Smooth muscle cell (in vitro differentiated cells): ENCODE results near the gene ZNF462. TPM values are rescaled to one million over a fixed set of nuclear protein-coding genes. Genes with fewer than 3 reads are reported as not detected.
A peak's percentile ranks its signal among the peaks of the same experiment; 100 is the strongest.

Experiments used
- DNase-seq: peaks from one replicate; lab custom pipeline; 2025; ENCODE audit not compliant: unreplicated experiment; lab: John Stamatoyannopoulos, UW
- H2AFZ ChIP-seq: fragments of 200-600 bp; sonication (generic); 2 replicates; pipeline ENCODE4 v1.6.0; 2016; ENCODE audit warnings: antibody characterized with exemption, low read depth, mild to moderate bottlenecking
- H3F3A ChIP-seq: fragments of 200-600 bp; sonication (generic); 2 replicates; pipeline ENCODE4 v1.6.0; 2017; ENCODE audit warnings: antibody characterized with exemption, low read depth
- H3K27ac ChIP-seq: fragments of 200-600 bp; sonication (generic); 2 replicates; pipeline ENCODE4 v1.5.1; 2016; ENCODE audit warnings: low read depth, mild to moderate bottlenecking
- H3K27me3 ChIP-seq: fragments of 200-600 bp; sonication (generic); 2 replicates; pipeline ENCODE4 v1.6.1; 2016; ENCODE audit warnings: low read depth, mild to moderate bottlenecking
- H3K36me3 ChIP-seq: fragments of 200-600 bp; sonication (generic); 2 replicates; pipeline ENCODE4 v1.5.1; 2016; ENCODE audit warnings: low read depth
- H3K4me1 ChIP-seq: fragments of 200-600 bp; sonication (generic); 2 replicates; pipeline ENCODE4 v1.5.1; 2016; ENCODE audit warnings: low read depth
- H3K4me2 ChIP-seq: fragments of 200-600 bp; sonication (generic); 2 replicates; pipeline ENCODE4 v1.6.0; 2016; ENCODE audit warnings: mild to moderate bottlenecking
- H3K4me3 ChIP-seq: fragments of 200-600 bp; sonication (generic); 2 replicates; pipeline ENCODE4 v1.5.1; 2016; ENCODE audit warnings: mild to moderate bottlenecking
- H3K79me2 ChIP-seq: fragments of 200-600 bp; sonication (generic); 2 replicates; pipeline ENCODE4 v1.6.0; 2016; ENCODE audit warnings: low read depth, mild to moderate bottlenecking
- H3K9ac ChIP-seq: fragments of 200-600 bp; sonication (generic); 2 replicates; pipeline ENCODE4 v1.6.0; 2016; ENCODE audit warnings: low read depth
- H3K9me3 ChIP-seq: fragments of 200-600 bp; sonication (generic); replicated peaks from 2 replicates; pipeline ENCODE4 v1.5.1; 2016; ENCODE audit warnings: low read depth
- H4K20me1 ChIP-seq: fragments of 200-600 bp; sonication (generic); 2 replicates; pipeline ENCODE4 v1.6.0; 2016; ENCODE audit warnings: low read depth
- CTCF ChIP-seq: fragments of 200-600 bp; sonication (generic); IDR thresholded peaks from 2 replicates; pipeline ENCODE4 v1.5.1; 2017; ENCODE audit warnings: borderline replicate concordance, mild to moderate bottlenecking, antibody characterized with exemption; ENCODE audit not compliant: insufficient read depth, poor library complexity, severe bottlenecking
- WGBS: methylation state at CpG from one replicate; pipeline ENCODE4 v1.1.7; 2016; ENCODE audit warnings: low lambda C conversion rate; 5-methylcytosine and 5-hydroxymethylcytosine counted together
- polyA plus RNA-seq: library from polyadenylated mRNA; unstranded; fragments of >200 nt; fragmentation: Nextera tagmentation; extraction: Ambion mirVana; gene quantifications from 2 replicates; pipeline ENCODE4 v1.2.1, GENCODE V29; 2016
- total RNA-seq: library from RNA; depleted of rRNA; stranded (reverse); fragments of >200 nt; gene quantifications from 2 replicates; pipeline ENCODE4 v1.2.3, GENCODE V29; 2014

Gene ZNF462, protein sequence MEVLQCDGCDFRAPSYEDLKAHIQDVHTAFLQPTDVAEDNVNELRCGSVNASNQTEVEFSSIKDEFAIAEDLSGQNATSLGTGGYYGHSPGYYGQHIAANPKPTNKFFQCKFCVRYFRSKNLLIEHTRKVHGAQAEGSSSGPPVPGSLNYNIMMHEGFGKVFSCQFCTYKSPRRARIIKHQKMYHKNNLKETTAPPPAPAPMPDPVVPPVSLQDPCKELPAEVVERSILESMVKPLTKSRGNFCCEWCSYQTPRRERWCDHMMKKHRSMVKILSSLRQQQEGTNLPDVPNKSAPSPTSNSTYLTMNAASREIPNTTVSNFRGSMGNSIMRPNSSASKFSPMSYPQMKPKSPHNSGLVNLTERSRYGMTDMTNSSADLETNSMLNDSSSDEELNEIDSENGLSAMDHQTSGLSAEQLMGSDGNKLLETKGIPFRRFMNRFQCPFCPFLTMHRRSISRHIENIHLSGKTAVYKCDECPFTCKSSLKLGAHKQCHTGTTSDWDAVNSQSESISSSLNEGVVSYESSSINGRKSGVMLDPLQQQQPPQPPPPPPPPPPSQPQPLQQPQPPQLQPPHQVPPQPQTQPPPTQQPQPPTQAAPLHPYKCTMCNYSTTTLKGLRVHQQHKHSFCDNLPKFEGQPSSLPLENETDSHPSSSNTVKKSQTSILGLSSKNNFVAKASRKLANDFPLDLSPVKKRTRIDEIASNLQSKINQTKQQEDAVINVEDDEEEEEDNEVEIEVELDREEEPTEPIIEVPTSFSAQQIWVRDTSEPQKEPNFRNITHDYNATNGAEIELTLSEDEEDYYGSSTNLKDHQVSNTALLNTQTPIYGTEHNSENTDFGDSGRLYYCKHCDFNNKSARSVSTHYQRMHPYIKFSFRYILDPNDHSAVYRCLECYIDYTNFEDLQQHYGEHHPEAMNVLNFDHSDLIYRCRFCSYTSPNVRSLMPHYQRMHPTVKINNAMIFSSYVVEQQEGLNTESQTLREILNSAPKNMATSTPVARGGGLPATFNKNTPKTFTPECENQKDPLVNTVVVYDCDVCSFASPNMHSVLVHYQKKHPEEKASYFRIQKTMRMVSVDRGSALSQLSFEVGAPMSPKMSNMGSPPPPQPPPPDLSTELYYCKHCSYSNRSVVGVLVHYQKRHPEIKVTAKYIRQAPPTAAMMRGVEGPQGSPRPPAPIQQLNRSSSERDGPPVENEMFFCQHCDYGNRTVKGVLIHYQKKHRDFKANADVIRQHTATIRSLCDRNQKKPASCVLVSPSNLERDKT (N-terminal part only)
- total RNA-seq (29.9 and 32.2 TPM in 2 replicates), polyA plus RNA-seq (9.1 and 9.3 TPM in 2 replicates)

DNA sequence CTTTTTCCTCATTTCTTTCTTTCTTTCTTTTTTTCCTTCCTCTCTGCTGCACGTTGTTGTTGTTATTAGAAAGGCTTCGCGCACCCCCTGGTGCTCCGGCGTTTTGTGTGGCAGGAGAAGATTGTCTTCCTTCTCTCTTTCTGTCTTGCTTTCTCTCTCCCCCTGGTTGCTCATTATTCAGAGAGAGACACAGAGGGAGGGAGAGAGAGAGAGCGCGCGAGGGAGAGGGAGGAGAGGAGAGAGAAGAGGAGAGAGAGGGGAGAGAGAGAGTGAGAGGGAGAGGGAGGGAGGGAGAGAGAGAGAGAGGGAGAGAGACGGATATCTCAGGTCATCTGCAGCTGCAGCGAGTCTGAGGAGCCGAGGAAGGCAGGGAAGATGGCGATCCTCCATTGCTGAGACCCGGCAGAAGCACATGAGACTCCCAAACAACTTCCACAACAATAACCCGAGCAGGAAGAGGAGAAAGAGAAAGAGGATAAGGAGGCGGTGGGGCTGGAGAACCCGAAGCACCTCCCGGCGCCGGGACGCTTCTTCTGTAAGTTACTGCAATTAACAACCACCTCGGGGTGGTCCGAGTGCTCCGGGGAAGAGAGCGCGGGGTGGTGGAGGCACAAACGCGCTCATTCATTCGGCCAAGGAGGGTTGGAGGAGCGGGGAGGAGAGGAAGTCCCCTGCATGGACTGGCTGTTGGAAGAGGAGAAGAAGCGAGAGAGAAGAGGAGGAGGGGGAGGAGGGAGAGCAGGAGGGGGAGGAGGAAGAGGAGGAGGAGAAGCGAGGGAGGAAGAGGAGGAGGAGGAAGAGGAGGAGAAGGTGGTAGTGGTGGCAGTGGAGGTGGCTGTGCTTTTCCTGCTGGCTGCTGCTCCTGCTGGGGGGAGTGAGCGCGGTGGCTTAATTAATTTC, at the start of gene ZNF462:
ZNF462 (plus strand) TSS at position 346 of the 900 bp plus-strand sequence. CDS start 60,218 bp downstream, outside the sequence.
- Histone ChIP-seq H3K79me2 (peaks cover 59% of the 10 kb centered on the region), H2AFZ (peak within 1 kb of the TSS; percentile 87), H3K36me3 (no peaks in the 10 kb centered on the region), H3K4me2 (peak within 1 kb of the TSS; percentile 93), H3K4me3 (peak within 1 kb of the TSS; percentile 89), H3K27ac (peak within 1 kb of the TSS; percentile 68), H3K9me3 (no peaks in the 10 kb centered on the region), H3K9ac (peak within 1 kb of the TSS; percentile 56), H3F3A (no peaks in the 10 kb centered on the region), H4K20me1 (no peaks in the 10 kb centered on the region), H3K27me3 (no peaks in the 10 kb centered on the region), H3K4me1 (peaks cover 39% of the 10 kb centered on the region)
- WGBS = under 1% methylated on average over 27 of the region's 33 CpGs
- DNase-seq = no peak
- peak; percentile 52 for TF ChIP-seq CTCF

- H3K4me1 ChIP-seq = no peaks in the 10 kb centered on the region
- H3K9ac ChIP-seq = no peak overlapping the region
- no peaks in the 10 kb centered on the region for H3F3A ChIP-seq
- no peaks in the 10 kb centered on the region for H3K27me3 ChIP-seq
- H3K36me3 ChIP-seq = no peaks in the 10 kb centered on the region
- TF ChIP-seq CTCF = no peak
- DNase-seq = no peak
- no peaks in the 10 kb centered on the region for H4K20me1 ChIP-seq
- no peak overlapping the region for H3K4me3 ChIP-seq
- H3K79me2 ChIP-seq = no peaks in the 10 kb centered on the region
- H3K9me3 ChIP-seq = no peaks in the 10 kb centered on the region
- H3K27ac ChIP-seq = no peak overlapping the region
- no peak overlapping the region for H2AFZ ChIP-seq
- 56% methylated on average over 2 of the region's 2 CpGs for WGBS
- no peak overlapping the region for H3K4me2 ChIP-seq
Measured at GRCh38 chr9:106816524-106816923, 46.4 kb upstream of the ZNF462 start.

- Histone ChIP-seq H3F3A (no peaks in the 10 kb centered on the region), H3K9me3 (no peaks in the 10 kb centered on the region), H4K20me1 (no peaks in the 10 kb centered on the region), H3K4me3 (no peak overlapping the region), H3K9ac (no peak overlapping the region), H3K4me2 (no peak overlapping the region), H3K27ac (no peak overlapping the region), H3K79me2 (no peaks in the 10 kb centered on the region), H3K36me3 (no peaks in the 10 kb centered on the region), H3K27me3 (no peaks in the 10 kb centered on the region), H2AFZ (no peak overlapping the region), H3K4me1 (no peaks in the 10 kb centered on the region)
- WGBS = 95% methylated on average over 5 of the region's 5 CpGs
- no peak for DNase-seq
- no peak for TF ChIP-seq CTCF
Measured at GRCh38 chr9:106818034-106818433, 44.9 kb upstream of the ZNF462 start.
